ENCODE measurements around the gene POLR3E.

The POLR3E gene

GRCh38 chr16:22297114-22297870, at the start of gene POLR3E:
Gene POLR3E (plus strand): TSS chr16:22297409. CDS start chr16:22302969, 5,560 bp downstream.
- peak; percentile 98 for DNase-seq (ENCODE audit: low read depth)
- TF ChIP-seq CTCF (IDR thresholded peaks at IDR 0.05; ENCODE audit: low read length, missing control alignments), result peak; percentile 62
- H3K4me3 ChIP-seq (replicated peaks; ENCODE audit: low read depth, low read length), result peak within 1 kb of the TSS; percentile 90

GRCh38 chr16:22250522-22250921, 46.7 kb upstream of the POLR3E start:
- DNase-seq (ENCODE audit: low read depth), result peak; percentile 42

GRCh38 chr16:22252317-22252716, 44.9 kb upstream of the POLR3E start:
- H3K4me3 ChIP-seq (replicated peaks; ENCODE audit: low read depth, low read length), result no peak overlapping the region
- TF ChIP-seq CTCF (IDR thresholded peaks at IDR 0.05; ENCODE audit: low read length, missing control alignments), result no peak
- DNase-seq (ENCODE audit: low read depth), result no peak

More at GRCh38 chr16:22250522-22250921, 46.7 kb upstream of the POLR3E start:
- no peak for TF ChIP-seq CTCF (IDR thresholded peaks at IDR 0.05; ENCODE audit: low read length, missing control alignments)
- no peak overlapping the region for H3K4me3 ChIP-seq (replicated peaks; ENCODE audit: low read depth, low read length)

- H3K4me3 ChIP-seq (replicated peaks; ENCODE audit: low read depth, low read length), result no peak overlapping the region
- no peak for TF ChIP-seq CTCF (IDR thresholded peaks at IDR 0.05; ENCODE audit: low read length, missing control alignments)
Measured at GRCh38 chr16:22253272-22253671, 43.9 kb upstream of the POLR3E start.

GRCh38 chr16:22255335-22255734, 41.9 kb upstream of the POLR3E start:
- TF ChIP-seq CTCF (IDR thresholded peaks at IDR 0.05; ENCODE audit: low read length, missing control alignments), result no peak
- peak; percentile 10 for DNase-seq (ENCODE audit: low read depth)
- H3K4me3 ChIP-seq (replicated peaks; ENCODE audit: low read depth, low read length), result no peak overlapping the region

More at GRCh38 chr16:22253272-22253671, 43.9 kb upstream of the POLR3E start:
- no peak for DNase-seq (ENCODE audit: low read depth)

- TF ChIP-seq CTCF (IDR thresholded peaks at IDR 0.05; ENCODE audit: low read length, missing control alignments), result no peak
- no peak for DNase-seq (ENCODE audit: low read depth)
- no peak overlapping the region for H3K4me3 ChIP-seq (replicated peaks; ENCODE audit: low read depth, low read length)
Measured at GRCh38 chr16:22257440-22257839, 39.8 kb upstream of the POLR3E start.

GRCh38 chr16:22260490-22260889, 36.7 kb upstream of the POLR3E start:
- H3K4me3 ChIP-seq (replicated peaks; ENCODE audit: low read depth, low read length), result no peak overlapping the region
- no peak for TF ChIP-seq CTCF (IDR thresholded peaks at IDR 0.05; ENCODE audit: low read length, missing control alignments)
- DNase-seq (ENCODE audit: low read depth), result no peak

Data from fibroblast of pulmonary artery (primary cell).